Heart left ventricle (tissue), 16 donors: Measurements from ENCODE around the gene OR5D13. TPM values are rescaled to one million over a fixed set of nuclear protein-coding genes. Genes with fewer than 3 reads are reported as not detected.

Source experiments
- ATAC-seq, 4 donors: fragments of 200-7000 bp; cut with Tn5 transposase; one replicate each; pipeline ENCODE4 v1.9.1; 2020 to 2022; ENCODE audit warnings: moderate library complexity in 4 of 4, mild to moderate bottlenecking in 3 of 4, moderate number of reproducible peaks in 1 of 4
- DNase-seq, 5 donors: peaks; one replicate each; pipeline ENCODE4 v3.0.0-alpha.2; 2020
- H3K27ac ChIP-seq, 12 donors: fragments of 200-600 bp; sonication (generic) in 4 of 12; one replicate each; pipeline versions ENCODE4 v1.5.0 to v1.8.0; 2016 to 2022; ENCODE audit warnings: mild to moderate bottlenecking in 2 of 12
- H3K27me3 ChIP-seq, 9 donors: fragments of 200-600 bp; sonication (generic) in 2 of 9; one replicate each; pipeline versions ENCODE4 v1.5.1 to v1.8.0; 2016 to 2022; ENCODE audit warnings: mild to moderate bottlenecking in 3 of 9
- H3K36me3 ChIP-seq, 9 donors: fragments of 200-600 bp; sonication (generic) in 2 of 9; one replicate each; pipeline versions ENCODE4 v1.5.0 to v1.8.0; 2018 to 2022; ENCODE audit warnings: mild to moderate bottlenecking in 2 of 9
- H3K4me1 ChIP-seq, 12 donors: fragments of 200-600 bp; sonication (generic) in 4 of 12; one replicate each; pipeline versions ENCODE4 v1.5.0 to v1.8.0; 2016 to 2022; ENCODE audit warnings: mild to moderate bottlenecking in 3 of 12
- H3K4me3 ChIP-seq, 12 donors: fragments of 200-600 bp; sonication (generic) in 4 of 12; one replicate each; pipeline versions ENCODE4 v1.5.0 to v1.8.0; 2017 to 2022; ENCODE audit warnings: mild to moderate bottlenecking in 9 of 12, moderate library complexity in 4 of 12
- H3K9me3 ChIP-seq, 12 donors: fragments of 200-600 bp; sonication (generic) in 4 of 12; one replicate each; pipeline versions ENCODE4 v1.5.0 to v1.8.0; 2016 to 2022; ENCODE audit warnings: mild to moderate bottlenecking in 1 of 12
- POLR2A ChIP-seq, 2 donors: fragments of 450-650 bp; IDR thresholded peaks; one replicate each; pipeline ENCODE4 v1.6.1; 2017; ENCODE audit warnings: antibody characterized with exemption in 2 of 2, mild to moderate bottlenecking in 2 of 2, moderate library complexity in 2 of 2
- WGBS, 4 donors: extraction: QIAGEN DNeasy Blood & Tissue Kit in 2 of 4; methylation state at CpG; one replicate each; pipeline versions ENCODE4 v1.1.5 to v1.1.7; 2013 to 2018; 5-methylcytosine and 5-hydroxymethylcytosine counted together
- intact Hi-C, 10 donors: fragments of 100-400 bp; cut with DNase I; formaldehyde crosslinking; loops; one replicate each; pipeline versions ENCODE4 v1.11.1 to v1.14.2; 2022
- polyA plus RNA-seq, 2 donors: library from polyadenylated mRNA; stranded (reverse); fragments of 200-250 nt; gene quantifications; one replicate each; pipeline ENCODE4 v1.2.3, GENCODE V29; 2013
- total RNA-seq, 9 donors: library from RNA; depleted of rRNA in 2 of 9; stranded (reverse); fragments of >200 nt in 2 of 9; fragmentation: NEBNext Ultra II Directional in 3 of 9; extraction: Animal tissue kit (Norgen Biotek cat#: 25700) in 3 of 9; gene quantifications; one replicate each; pipeline versions ENCODE4 v1.1.0 to v1.2.4, GENCODE V29; 2016 to 2023
- TF ChIP-seq, protein P1 (sequence below), 12 donors: fragments of 200-600 bp; sonication (generic) in 4 of 12; IDR thresholded peaks; one replicate each; pipeline versions ENCODE4 v1.5.0 to v1.8.0; 2018 to 2022; ENCODE audit warnings: antibody characterized with exemption in 12 of 12, mild to moderate bottlenecking in 5 of 12
- donor health status: ischemic (EF 13 %, LVEDD 7.1; RV severe dilation, severe dysfunction).
- donor health status: healthy with polysubstance abuse.
- donor health status: DM: no; HTN: yes; CAD: no.
- donor health status: DM: no; HTN: no; CAD: no.
- donor health status: ischemic (EF 25% LVEDD 6.9; RV normal size, moderate dysfunction).
- donor health status: ischemic (EF 25% LVEDD 5.7; RV mildly dilated, moderate dysfunction).
- donor health status: healthy.
- donor health status: DM: yes; HTN: yes; CAD: no.
- donor health status: ischemic (EF 35%, LVEDD 5.7; RV mildly dilated, moderate dysfunction).
- donor health status: nonischemic (EF 11% LVEDD 7.7; RV severe dilation, severe dysfunction).
- donor health status: DM: yes; HTN: yes; CAD: no.
- donor health status: PGD.
- donor health status: ischemic (EF 29% LVEDD 5.4; RV normal size, mild dysfunction).
- donor health status: nonischemic (EF 23%, LVEDD 6.1; RV moderate dilation, normal function).

OR5D13 gene
- total and polyA plus RNA-seq, 11 donors: not detected

DNA sequence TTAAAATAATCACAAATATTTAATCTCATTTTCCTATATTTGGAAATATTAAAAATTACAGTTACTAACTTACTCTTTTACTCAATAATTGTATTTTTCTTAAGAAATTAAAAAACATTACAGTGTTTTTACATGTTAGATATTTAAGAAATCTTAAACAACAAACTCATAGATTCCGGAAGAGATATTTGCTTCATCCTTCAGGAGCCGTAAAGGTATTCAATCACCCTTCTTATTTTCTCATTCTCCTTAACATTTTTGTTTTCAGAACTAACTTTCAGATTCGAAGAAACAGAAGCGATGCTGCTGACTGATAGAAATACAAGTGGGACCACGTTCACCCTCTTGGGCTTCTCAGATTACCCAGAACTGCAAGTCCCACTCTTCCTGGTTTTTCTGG, 46.1 kb downstream of the OR5D13 start, which contains the start of gene OR5D18:
Gene OR5D18 (plus strand): TSS at position 301 of the 400 bp plus-strand sequence. CDS start 0 bp downstream, at position 301.
- WGBS, 4 donors: 75 to 79% (median 77%) methylated on average over 5 of the region's 5 CpGs
- DNase-seq (no peak), ATAC-seq (no peak)
- Histone ChIP-seq H3K4me3 (no peak within 1 kb of the TSS), H3K27ac (no peak within 1 kb of the TSS), H3K36me3 (no peaks in the 10 kb centered on the region), H3K27me3 (no peaks in the 10 kb centered on the region), H3K4me1 (no peaks in the 10 kb centered on the region), H3K9me3 (no peaks in the 10 kb centered on the region)
- TF ChIP-seq, protein P1, sequence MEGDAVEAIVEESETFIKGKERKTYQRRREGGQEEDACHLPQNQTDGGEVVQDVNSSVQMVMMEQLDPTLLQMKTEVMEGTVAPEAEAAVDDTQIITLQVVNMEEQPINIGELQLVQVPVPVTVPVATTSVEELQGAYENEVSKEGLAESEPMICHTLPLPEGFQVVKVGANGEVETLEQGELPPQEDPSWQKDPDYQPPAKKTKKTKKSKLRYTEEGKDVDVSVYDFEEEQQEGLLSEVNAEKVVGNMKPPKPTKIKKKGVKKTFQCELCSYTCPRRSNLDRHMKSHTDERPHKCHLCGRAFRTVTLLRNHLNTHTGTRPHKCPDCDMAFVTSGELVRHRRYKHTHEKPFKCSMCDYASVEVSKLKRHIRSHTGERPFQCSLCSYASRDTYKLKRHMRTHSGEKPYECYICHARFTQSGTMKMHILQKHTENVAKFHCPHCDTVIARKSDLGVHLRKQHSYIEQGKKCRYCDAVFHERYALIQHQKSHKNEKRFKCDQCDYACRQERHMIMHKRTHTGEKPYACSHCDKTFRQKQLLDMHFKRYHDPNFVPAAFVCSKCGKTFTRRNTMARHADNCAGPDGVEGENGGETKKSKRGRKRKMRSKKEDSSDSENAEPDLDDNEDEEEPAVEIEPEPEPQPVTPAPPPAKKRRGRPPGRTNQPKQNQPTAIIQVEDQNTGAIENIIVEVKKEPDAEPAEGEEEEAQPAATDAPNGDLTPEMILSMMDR (IDR thresholded peaks at IDR 0.05): no peak
- no peak for TF ChIP-seq POLR2A (IDR thresholded peaks at IDR 0.05)
- intact Hi-C loops: no loop called here

Other genes with a start within 250 kb of the OR5D13 start
- not detected for gene OR4C15, start 219.0 kb upstream of the OR5D13 start, total RNA-seq
- not detected for gene OR4C15, start 219.0 kb upstream of the OR5D13 start, polyA plus RNA-seq
- not detected for gene OR4C16, start 201.3 kb upstream of the OR5D13 start, total RNA-seq
- not detected for gene OR4C16, start 201.3 kb upstream of the OR5D13 start, polyA plus RNA-seq
- gene OR4C11, start 165.8 kb upstream of the OR5D13 start, total RNA-seq: not detected
- gene OR4C11, start 165.8 kb upstream of the OR5D13 start, polyA plus RNA-seq: not detected
- gene OR4P4, start 138.3 kb upstream of the OR5D13 start, total RNA-seq: not detected
- not detected for gene OR4P4, start 138.3 kb upstream of the OR5D13 start, polyA plus RNA-seq
- not detected for gene OR4S2, start 125.1 kb upstream of the OR5D13 start, total RNA-seq
- not detected for gene OR4S2, start 125.1 kb upstream of the OR5D13 start, polyA plus RNA-seq
- not detected for gene OR4C6, start 111.2 kb upstream of the OR5D13 start, total RNA-seq
- gene OR4C6, start 111.2 kb upstream of the OR5D13 start, polyA plus RNA-seq: not detected
- not detected for gene OR5D14, start 22.1 kb downstream of the OR5D13 start, total RNA-seq
- not detected for gene OR5D14, start 22.1 kb downstream of the OR5D13 start, polyA plus RNA-seq
- not detected for gene OR5L1, start 37.9 kb downstream of the OR5D13 start, total RNA-seq
- not detected for gene OR5L1, start 37.9 kb downstream of the OR5D13 start, polyA plus RNA-seq
- gene OR5D18, start 46.2 kb downstream of the OR5D13 start, total RNA-seq: not detected
- gene OR5D18, start 46.2 kb downstream of the OR5D13 start, polyA plus RNA-seq: not detected
- gene OR5L2, start 53.8 kb downstream of the OR5D13 start, total RNA-seq: not detected
- gene OR5L2, start 53.8 kb downstream of the OR5D13 start, polyA plus RNA-seq: not detected
- gene OR5D16, start 65.3 kb downstream of the OR5D13 start, total RNA-seq: not detected
- not detected for gene OR5D16, start 65.3 kb downstream of the OR5D13 start, polyA plus RNA-seq
- gene TRIM51, start 109.9 kb downstream of the OR5D13 start, total RNA-seq: not detected
- not detected for gene TRIM51, start 109.9 kb downstream of the OR5D13 start, polyA plus RNA-seq
- not detected for gene OR5W2, start 141.1 kb downstream of the OR5D13 start, total RNA-seq
- not detected for gene OR5W2, start 141.1 kb downstream of the OR5D13 start, polyA plus RNA-seq
- not detected for gene OR5I1, start 163.0 kb downstream of the OR5D13 start, total RNA-seq
- not detected for gene OR5I1, start 163.0 kb downstream of the OR5D13 start, polyA plus RNA-seq
- not detected for gene OR10AG1, start 196.5 kb downstream of the OR5D13 start, total RNA-seq
- gene OR10AG1, start 196.5 kb downstream of the OR5D13 start, polyA plus RNA-seq: not detected
- gene OR5F1, start 221.2 kb downstream of the OR5D13 start, total RNA-seq: not detected
- gene OR5F1, start 221.2 kb downstream of the OR5D13 start, polyA plus RNA-seq: not detected